OCI-LY3 (cell line): ENCODE measurements around the gene CD109.
A peak's percentile ranks its signal among the peaks of the same experiment; 100 is the strongest.

ENCODE experiments used
- H2AFZ ChIP-seq: fragments of 200-600, 300-600 bp; shearing (Covaris generic); 2 replicates; pipeline ENCODE4 v1.6.0; 2014; ENCODE audit warnings: antibody characterized with exemption, low read depth, low read length
- H3K27ac ChIP-seq: fragments of 200-600, 300-600 bp; sonication (generic); 2 replicates; pipeline ENCODE4 v1.5.1; 2014; ENCODE audit warnings: mild to moderate bottlenecking, low read length, moderate library complexity, mixed read lengths
- H3K27me3 ChIP-seq: fragments of 200-600, 300-600 bp; sonication (generic); 2 replicates; pipeline ENCODE4 v1.6.1; 2014; ENCODE audit warnings: low read depth, low read length, mixed read lengths
- H3K36me3 ChIP-seq: fragments of 200-600, 300-600 bp; sonication (generic); replicated peaks from 2 replicates; pipeline ENCODE3; 2014; ENCODE audit warnings: low read depth, low read length, mixed read lengths
- H3K4me1 ChIP-seq: fragments of 300-600, 200-600 bp; sonication (generic); 2 replicates; pipeline ENCODE4 v1.6.1; 2014; ENCODE audit warnings: low read length, mixed read lengths
- H3K4me2 ChIP-seq: fragments of 200-600, 300-600 bp; sonication (generic); 2 replicates; pipeline ENCODE4 v1.6.1; 2014; ENCODE audit warnings: low read length, mixed read lengths
- H3K4me3 ChIP-seq: fragments of 300-600, 200-600 bp; sonication (generic); 2 replicates; pipeline ENCODE4 v1.5.1; 2014; ENCODE audit warnings: antibody characterized with exemption, mild to moderate bottlenecking, low read length, moderate library complexity
- H3K79me2 ChIP-seq: fragments of 300-600, 200-600 bp; shearing (Covaris generic); 2 replicates; pipeline ENCODE4 v1.6.1; 2014; ENCODE audit warnings: mild to moderate bottlenecking, low read length, mixed read lengths
- H3K9ac ChIP-seq: fragments of 300-600, 200-600 bp; shearing (Covaris generic); 2 replicates; pipeline ENCODE4 v1.6.0; 2014; ENCODE audit warnings: mild to moderate bottlenecking, low read length, moderate library complexity
- H3K9me3 ChIP-seq: fragments of 200-600, 300-600 bp; shearing (Covaris generic); 2 replicates; pipeline ENCODE4 v1.6.1; 2014; ENCODE audit warnings: low read length, mixed read lengths; ENCODE audit not compliant: insufficient read depth
- H4K20me1 ChIP-seq: fragments of 200-600, 300-600 bp; sonication (generic); 2 replicates; pipeline ENCODE4 v1.6.1; 2016; ENCODE audit warnings: low read length, mixed read lengths; ENCODE audit not compliant: insufficient read depth
- EZH2phosphoT487 ChIP-seq: fragments of 200-600 bp; shearing (Covaris generic); IDR thresholded peaks from 2 replicates; pipeline ENCODE4 v1.6.1; 2018; ENCODE audit warnings: antibody characterized with exemption, mixed run types, low read depth
- TF ChIP-seq, protein P1 (sequence below): fragments of 200-600, 300-600 bp; sonication (generic); IDR thresholded peaks from 2 replicates; pipeline ENCODE4 v1.5.1; 2014; ENCODE audit warnings: antibody characterized with exemption, low read length, low read depth

The CD109 gene

DNA sequence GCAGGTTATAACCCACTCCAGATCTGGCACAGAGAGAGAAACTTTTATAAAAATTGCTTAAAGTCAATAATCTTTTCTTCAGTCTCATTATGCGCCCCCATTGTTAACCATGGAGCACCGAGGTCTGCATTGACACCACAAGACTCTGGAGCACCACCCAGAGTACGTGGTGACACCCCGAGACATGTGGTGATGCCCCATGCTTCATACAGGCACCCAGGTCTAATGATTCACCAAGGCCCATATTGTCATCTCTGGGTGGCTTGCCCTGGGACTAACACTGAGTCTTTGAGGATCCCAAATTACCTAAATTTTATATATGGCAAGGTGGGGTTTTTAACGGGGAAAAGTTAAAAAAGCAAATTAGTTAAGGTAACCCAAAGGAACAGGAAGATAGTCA, 31.1 kb downstream of the CD109 start:
- H3K9me3 ChIP-seq: no peaks in the 10 kb centered on the region
- H3K4me3 ChIP-seq: no peak overlapping the region
- no peaks in the 10 kb centered on the region for H3K79me2 ChIP-seq
- no peak overlapping the region for H3K4me2 ChIP-seq
- peak overlapping the region; percentile 28 for H2AFZ ChIP-seq
- TF ChIP-seq EZH2phosphoT487: no peak
- TF ChIP-seq, protein P1, sequence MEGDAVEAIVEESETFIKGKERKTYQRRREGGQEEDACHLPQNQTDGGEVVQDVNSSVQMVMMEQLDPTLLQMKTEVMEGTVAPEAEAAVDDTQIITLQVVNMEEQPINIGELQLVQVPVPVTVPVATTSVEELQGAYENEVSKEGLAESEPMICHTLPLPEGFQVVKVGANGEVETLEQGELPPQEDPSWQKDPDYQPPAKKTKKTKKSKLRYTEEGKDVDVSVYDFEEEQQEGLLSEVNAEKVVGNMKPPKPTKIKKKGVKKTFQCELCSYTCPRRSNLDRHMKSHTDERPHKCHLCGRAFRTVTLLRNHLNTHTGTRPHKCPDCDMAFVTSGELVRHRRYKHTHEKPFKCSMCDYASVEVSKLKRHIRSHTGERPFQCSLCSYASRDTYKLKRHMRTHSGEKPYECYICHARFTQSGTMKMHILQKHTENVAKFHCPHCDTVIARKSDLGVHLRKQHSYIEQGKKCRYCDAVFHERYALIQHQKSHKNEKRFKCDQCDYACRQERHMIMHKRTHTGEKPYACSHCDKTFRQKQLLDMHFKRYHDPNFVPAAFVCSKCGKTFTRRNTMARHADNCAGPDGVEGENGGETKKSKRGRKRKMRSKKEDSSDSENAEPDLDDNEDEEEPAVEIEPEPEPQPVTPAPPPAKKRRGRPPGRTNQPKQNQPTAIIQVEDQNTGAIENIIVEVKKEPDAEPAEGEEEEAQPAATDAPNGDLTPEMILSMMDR: no peak
- no peak overlapping the region for H3K9ac ChIP-seq
- H3K27ac ChIP-seq: no peak overlapping the region
- H4K20me1 ChIP-seq: no peaks in the 10 kb centered on the region
- H3K4me1 ChIP-seq: peaks cover 31% of the 10 kb centered on the region
- H3K27me3 ChIP-seq: no peaks in the 10 kb centered on the region
- no peaks in the 10 kb centered on the region for H3K36me3 ChIP-seq

DNA sequence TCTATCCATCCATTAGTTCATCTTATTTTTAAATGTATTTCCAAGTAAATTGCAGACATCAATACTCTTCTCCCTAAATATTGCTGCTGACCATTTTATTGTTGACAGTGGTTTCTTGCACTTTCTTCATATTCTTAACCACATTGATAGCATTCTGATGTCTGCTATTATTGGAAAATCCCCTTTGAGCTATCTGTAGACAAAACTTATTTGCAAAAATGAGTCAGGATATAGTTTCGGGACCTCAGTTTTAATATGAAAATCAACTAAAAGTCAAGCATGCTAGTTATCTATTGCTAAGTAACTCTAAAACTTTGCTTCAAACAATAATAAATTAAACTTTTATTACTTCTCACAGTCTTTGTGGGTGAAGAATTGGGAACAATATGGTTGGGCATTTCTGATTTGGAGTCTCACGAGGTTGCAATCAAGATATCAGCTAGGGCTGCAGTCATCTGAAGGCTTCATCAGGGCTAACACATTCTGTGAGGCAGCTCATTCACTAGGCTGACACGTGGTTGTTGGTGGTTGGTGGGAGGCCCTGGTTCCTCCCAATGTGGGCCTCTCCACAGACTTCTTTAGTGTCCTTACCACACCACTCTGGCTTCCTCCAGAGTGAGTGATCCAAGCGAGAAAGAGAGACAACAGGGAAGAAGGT, 32.7 kb downstream of the CD109 start:
- no peaks in the 10 kb centered on the region for H3K79me2 ChIP-seq
- H3K9ac ChIP-seq: peak overlapping the region; percentile 30; the same call in 1 of the 2 replicates
- H3K27me3 ChIP-seq: no peaks in the 10 kb centered on the region
- H3K4me1 ChIP-seq: peaks cover 43% of the 10 kb centered on the region
- peak overlapping the region; percentile 44 for H2AFZ ChIP-seq
- no peaks in the 10 kb centered on the region for H3K36me3 ChIP-seq
- H4K20me1 ChIP-seq: no peaks in the 10 kb centered on the region
- no peaks in the 10 kb centered on the region for H3K9me3 ChIP-seq
- H3K4me3 ChIP-seq: peak overlapping the region; percentile 1
- peak overlapping the region; percentile 49 for H3K27ac ChIP-seq
- peak overlapping the region; percentile 58 for H3K4me2 ChIP-seq
- TF ChIP-seq, protein P1: no peak
- no peak for TF ChIP-seq EZH2phosphoT487

DNA sequence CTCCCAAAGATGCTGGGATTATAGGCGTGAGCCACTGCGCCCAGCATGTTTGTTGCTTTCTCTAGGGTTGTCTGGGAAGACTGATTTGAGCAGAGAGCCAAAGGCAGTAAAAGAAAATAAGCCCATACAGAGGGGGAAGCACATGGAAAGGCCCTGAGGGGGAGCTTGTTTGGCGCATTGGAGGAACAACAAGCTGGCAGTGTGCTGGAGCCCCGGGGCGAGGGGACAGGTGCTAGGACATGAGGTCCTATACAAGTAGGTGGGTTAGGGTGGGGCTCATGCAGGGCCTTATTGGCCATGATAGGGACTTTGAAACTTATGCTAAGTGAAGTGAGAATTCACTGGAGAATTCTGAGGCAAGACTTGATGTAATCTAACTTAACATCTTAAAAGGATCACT, 35.3 kb downstream of the CD109 start:
- peaks cover 43% of the 10 kb centered on the region for H3K4me1 ChIP-seq
- no peaks in the 10 kb centered on the region for H3K9me3 ChIP-seq
- H2AFZ ChIP-seq: no peak overlapping the region
- H4K20me1 ChIP-seq: no peaks in the 10 kb centered on the region
- no peak overlapping the region for H3K27ac ChIP-seq
- TF ChIP-seq EZH2phosphoT487: no peak
- no peak overlapping the region for H3K4me2 ChIP-seq
- no peak overlapping the region for H3K9ac ChIP-seq
- no peak overlapping the region for H3K4me3 ChIP-seq
- no peaks in the 10 kb centered on the region for H3K36me3 ChIP-seq
- no peaks in the 10 kb centered on the region for H3K27me3 ChIP-seq
- H3K79me2 ChIP-seq: no peaks in the 10 kb centered on the region

DNA sequence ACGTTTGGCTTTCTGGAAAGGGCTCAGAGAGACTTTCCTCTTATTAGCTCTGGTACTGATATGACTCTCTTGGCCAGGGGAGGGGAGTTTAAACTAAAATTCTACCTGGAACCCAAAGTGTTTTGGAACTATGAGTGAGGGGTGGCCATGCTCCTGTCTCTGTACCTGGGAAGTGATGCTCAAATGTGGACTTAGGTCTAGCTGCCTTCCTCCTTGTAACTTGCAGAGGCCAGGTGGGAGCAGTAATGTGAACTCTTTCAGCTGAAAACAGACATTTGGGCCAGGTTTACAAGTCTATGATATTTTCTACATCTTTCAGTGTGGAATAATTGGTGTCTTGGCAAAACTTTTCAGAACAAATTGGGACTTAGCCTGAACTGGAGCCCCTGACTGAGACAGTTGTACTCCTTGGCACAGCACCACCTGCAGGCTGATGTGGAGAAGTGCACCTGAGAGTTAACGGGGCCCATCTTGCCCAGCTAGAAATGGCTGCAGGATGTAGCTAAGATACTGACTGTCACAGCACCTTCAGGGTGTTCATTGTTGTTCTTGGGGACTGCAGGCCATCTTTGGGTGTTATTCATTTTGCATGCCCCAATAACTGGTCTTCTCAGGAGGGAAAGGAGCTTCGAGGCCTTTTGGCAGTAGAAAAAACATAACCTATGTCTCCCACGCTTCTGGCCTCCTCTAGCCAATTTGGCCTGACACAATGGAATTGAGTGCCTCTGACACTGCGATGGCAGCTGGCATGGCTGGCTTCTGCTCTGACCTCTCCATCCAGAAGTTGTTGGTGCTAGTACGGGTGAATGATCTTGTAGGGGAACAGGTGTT, 37.1 kb downstream of the CD109 start:
- Histone ChIP-seq H3K4me2 (peak overlapping the region; percentile 12), H4K20me1 (no peaks in the 10 kb centered on the region), H3K9ac (no peak overlapping the region), H3K79me2 (no peaks in the 10 kb centered on the region), H3K36me3 (no peaks in the 10 kb centered on the region), H3K9me3 (no peaks in the 10 kb centered on the region), H3K27ac (no peak overlapping the region), H2AFZ (peak overlapping the region; percentile 94), H3K4me3 (no peak overlapping the region), H3K4me1 (peaks cover 31% of the 10 kb centered on the region), H3K27me3 (no peaks in the 10 kb centered on the region)
- no peak for TF ChIP-seq EZH2phosphoT487
- TF ChIP-seq, protein P1: peak; percentile 98
